B cell (primary cell): ENCODE results near the gene EPB41L4B.

ENCODE experiments used
- EZH2 ChIP-seq: IDR thresholded peaks from 2 replicates; pipeline ENCODE4 v1.6.1; 2012; ENCODE audit warnings: borderline replicate concordance, low read depth, mild to moderate bottlenecking, moderate library complexity, low read length; ENCODE audit not compliant: insufficient read depth, poor library complexity, severe bottlenecking
- TF ChIP-seq, protein P1 (sequence below): fragments of 200-600 bp; IDR thresholded peaks from one replicate; pipeline ENCODE4 v1.8.0; 2022; ENCODE audit warnings: antibody characterized with exemption, mild to moderate bottlenecking

DNA sequence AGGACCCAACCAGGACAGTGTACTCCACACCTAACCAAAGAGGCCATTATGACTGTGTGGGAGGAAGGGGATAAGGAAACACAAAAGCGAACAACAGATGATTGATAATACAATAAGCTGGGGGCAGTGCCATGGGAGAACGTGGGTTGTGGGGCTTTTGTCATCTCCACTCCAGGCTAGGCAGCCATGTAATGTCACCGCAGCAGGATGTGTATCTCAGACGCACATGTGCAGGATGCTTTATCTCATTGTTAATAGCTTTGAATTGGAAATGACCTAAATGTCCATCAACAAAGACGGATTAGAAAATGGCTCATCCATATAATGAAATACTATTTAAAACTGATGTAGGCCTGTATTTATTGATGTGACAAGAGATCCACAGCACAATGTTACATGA lies 51.0 kb downstream of the EPB41L4B start:
- TF ChIP-seq, protein P1, sequence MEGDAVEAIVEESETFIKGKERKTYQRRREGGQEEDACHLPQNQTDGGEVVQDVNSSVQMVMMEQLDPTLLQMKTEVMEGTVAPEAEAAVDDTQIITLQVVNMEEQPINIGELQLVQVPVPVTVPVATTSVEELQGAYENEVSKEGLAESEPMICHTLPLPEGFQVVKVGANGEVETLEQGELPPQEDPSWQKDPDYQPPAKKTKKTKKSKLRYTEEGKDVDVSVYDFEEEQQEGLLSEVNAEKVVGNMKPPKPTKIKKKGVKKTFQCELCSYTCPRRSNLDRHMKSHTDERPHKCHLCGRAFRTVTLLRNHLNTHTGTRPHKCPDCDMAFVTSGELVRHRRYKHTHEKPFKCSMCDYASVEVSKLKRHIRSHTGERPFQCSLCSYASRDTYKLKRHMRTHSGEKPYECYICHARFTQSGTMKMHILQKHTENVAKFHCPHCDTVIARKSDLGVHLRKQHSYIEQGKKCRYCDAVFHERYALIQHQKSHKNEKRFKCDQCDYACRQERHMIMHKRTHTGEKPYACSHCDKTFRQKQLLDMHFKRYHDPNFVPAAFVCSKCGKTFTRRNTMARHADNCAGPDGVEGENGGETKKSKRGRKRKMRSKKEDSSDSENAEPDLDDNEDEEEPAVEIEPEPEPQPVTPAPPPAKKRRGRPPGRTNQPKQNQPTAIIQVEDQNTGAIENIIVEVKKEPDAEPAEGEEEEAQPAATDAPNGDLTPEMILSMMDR: no peak
- no peak for TF ChIP-seq EZH2
